Mucosa of descending colon (tissue), 3 donors: ENCODE measurements around the gene CD2BP2. TPM values are rescaled to one million over a fixed set of nuclear protein-coding genes. Genes with fewer than 3 reads are reported as not detected.

Experiments
- ATAC-seq: fragments of 200-7000 bp; cut with Tn5 transposase; one replicate; pipeline ENCODE4 v1.9.1; 2020; ENCODE audit warnings: mild to moderate bottlenecking, moderate library complexity
- DNase-seq, 3 donors: peaks; one replicate each; pipeline ENCODE4 v3.0.0-alpha.2; 2020
- H3K36me3 ChIP-seq: fragments of 200-600 bp; one replicate; pipeline ENCODE4 v1.8.0; 2021; ENCODE audit warnings: low read depth, mild to moderate bottlenecking
- H3K4me1 ChIP-seq: fragments of 200-600 bp; one replicate; pipeline ENCODE4 v1.8.0; 2021; ENCODE audit warnings: low read depth, mild to moderate bottlenecking
- H3K4me3 ChIP-seq: fragments of 200-600 bp; one replicate; pipeline ENCODE4 v1.8.0; 2021; ENCODE audit warnings: mild to moderate bottlenecking
- H3K9me3 ChIP-seq: fragments of 200-600 bp; one replicate; pipeline ENCODE4 v1.8.0; 2021; ENCODE audit warnings: mild to moderate bottlenecking
- CTCF ChIP-seq: fragments of 200-600 bp; IDR thresholded peaks from one replicate; pipeline ENCODE4 v1.8.0; 2022; ENCODE audit warnings: antibody characterized with exemption, mild to moderate bottlenecking
- intact Hi-C, 2 donors: fragments of 100-400 bp; cut with DNase I in 1 of 2; cut with micrococcal nuclease in 1 of 2; formaldehyde crosslinking; loops; one replicate each; pipeline versions ENCODE4 v1.11.0 to v1.11.1; 2022; cut with DNase I, micrococcal nuclease
- total RNA-seq, 3 donors: library from RNA; stranded (reverse); fragmentation: NEBNext Ultra II Directional in 2 of 3; extraction: Animal tissue kit (Norgen Biotek cat#: 25700) in 2 of 3; gene quantifications; one replicate each; pipeline versions ENCODE4 v1.2.1 to v1.2.4, GENCODE V29; 2021 to 2023
- donor health status: DM: no; HTN: no; CAD: no; lungs with moderate emphysema.
- donor health status: DM: no; HTN: no; CAD: no.
- donor health status: DM: no; HTN: yes; CAD: no.

Gene CD2BP2
- total RNA-seq, 3 donors from 2014 or later, result 53.4 to 57.9 (median 53.5) TPM

- Histone ChIP-seq H3K4me1 (peaks cover 16% of the 10 kb centered on the region), H3K36me3 (peaks cover 4% of the 10 kb centered on the region), H3K9me3 (no peaks in the 10 kb centered on the region), H3K4me3 (no peak overlapping the region)
- DNase-seq, result no peak
- no peak for TF ChIP-seq CTCF
- intact Hi-C loops, result no loop called here
- ATAC-seq, result no peak
These were observed 13.1 kb upstream of the CD2BP2 start for GRCh38 chr16:30368122-30368791.

GRCh38 chr16:30367349-30368009, 12.4 kb upstream of the CD2BP2 start:
- DNase-seq (no peak), ATAC-seq (no peak)
- H3K36me3 ChIP-seq, result peaks cover 4% of the 10 kb centered on the region
- H3K9me3 ChIP-seq, result no peaks in the 10 kb centered on the region
- TF ChIP-seq CTCF, result no peak
- H3K4me1 ChIP-seq, result peaks cover 16% of the 10 kb centered on the region
- no peak overlapping the region for H3K4me3 ChIP-seq
- intact Hi-C loops, result no loop called here

- no peak for DNase-seq
- intact Hi-C loops, result no loop called here
- no peaks in the 10 kb centered on the region for H3K9me3 ChIP-seq
- no peak for TF ChIP-seq CTCF
- no peak overlapping the region for H3K4me3 ChIP-seq
- peaks cover 16% of the 10 kb centered on the region for H3K4me1 ChIP-seq
- H3K36me3 ChIP-seq, result peaks cover 4% of the 10 kb centered on the region
- no peak for ATAC-seq
These were observed 11.4 kb upstream of the CD2BP2 start for GRCh38 chr16:30366511-30366910.

- ATAC-seq (no peak), DNase-seq (no peak)
- intact Hi-C loops, result no loop called here
- no peaks in the 10 kb centered on the region for H3K9me3 ChIP-seq
- H3K4me3 ChIP-seq, result no peak overlapping the region
- peaks cover under 1% of the 10 kb centered on the region for H3K36me3 ChIP-seq
- TF ChIP-seq CTCF, result no peak
- peaks cover 16% of the 10 kb centered on the region for H3K4me1 ChIP-seq
These were observed 10.1 kb upstream of the CD2BP2 start for GRCh38 chr16:30365200-30365599.

GRCh38 chr16:30361180-30361579, 6.1 kb upstream of the CD2BP2 start:
- TF ChIP-seq CTCF, result no peak
- ATAC-seq, result no peak
- Histone ChIP-seq H3K36me3 (no peaks in the 10 kb centered on the region), H3K9me3 (no peaks in the 10 kb centered on the region), H3K4me1 (peaks cover 5% of the 10 kb centered on the region), H3K4me3 (no peak overlapping the region)
- DNase-seq, result no peak
- intact Hi-C loops, result no loop called here
